K562 (cell line): Measurements from ENCODE around the gene NME2. TPM values are rescaled to one million over a fixed set of nuclear protein-coding genes. Genes with fewer than 3 reads are reported as not detected.
A peak's percentile ranks its signal among the peaks of the same experiment; 100 is the strongest.
"Not testable (repeated sequence)": the region's sequence is repeated elsewhere in the genome, so short reads cannot be mapped to it uniquely, and the experiment has no call there.

Source experiments
- BCOR ChIP-seq: fragments of 450-650 bp; IDR thresholded peaks from 2 replicates; pipeline ENCODE4 v1.6.1; 2016
- CEBPB ChIP-seq: fragments of 450-650 bp; IDR thresholded peaks from 2 replicates; pipeline ENCODE4 v1.6.1; 2016; ENCODE audit warnings: missing genetic modification characterization, missing compliant biosample characterization
- JUN ChIP-seq, 2 experiments: sonication (generic) in 1 of 2; formaldehyde crosslinking in 1 of 2; IDR thresholded peaks; 2 replicates each; pipeline versions ENCODE4 v1.6.1 to v1.8.0; 2012 to 2022; ENCODE audit warnings: borderline replicate concordance in 2 of 2, mild to moderate bottlenecking in 2 of 2, improper control_type of control experiment in 1 of 2, low read depth in 1 of 2, low read length in 1 of 2, missing genetic modification reagents in 1 of 2
- JUND ChIP-seq, 2 experiments: IDR thresholded peaks; 2 replicates in 1 of 2; 3 replicates in 1 of 2; pipeline ENCODE4 v1.6.1; 2011; ENCODE audit warnings: borderline replicate concordance in 2 of 2, low read depth in 2 of 2, low read length in 2 of 2, improper control_type of control experiment in 1 of 2, missing biosample characterization in 1 of 2, missing genetic modification characterization in 1 of 2, missing genetic modification reagents in 1 of 2
- NR2C1 ChIP-seq, 2 experiments: fragments of 450-650 bp; IDR thresholded peaks; 2 replicates each; pipeline ENCODE4 v1.6.1; 2017; ENCODE audit warnings: mild to moderate bottlenecking in 2 of 2, antibody characterized with exemption in 1 of 2, inconsistent platforms in 1 of 2, missing compliant biosample characterization in 1 of 2, missing genetic modification characterization in 1 of 2
- SMARCA4 ChIP-seq: fragments of 450-650 bp; IDR thresholded peaks from 2 replicates; pipeline ENCODE4 v1.6.1; 2016
- ZFX ChIP-seq: sonication (generic); formaldehyde crosslinking; IDR thresholded peaks from 2 replicates; pipeline ENCODE4 v1.8.0; 2022; ENCODE audit warnings: mild to moderate bottlenecking, missing genetic modification reagents, moderate library complexity
- ZNF644 ChIP-seq: fragments of 200-800 bp; sonication (Bioruptor generic); IDR thresholded peaks from 2 replicates; pipeline ENCODE4 v1.6.1; 2016; ENCODE audit warnings: low read depth, missing genetic modification characterization, missing compliant biosample characterization
- polyA plus RNA-seq, 8 experiments: library from polyadenylated mRNA; depleted of rRNA in 4 of 8; stranded (reverse) in 5 of 8; unstranded in 3 of 8; fragments of >200 nt; fragmentation: Nextera tagmentation in 2 of 8; fragmentation: Illumina TruSeq in 1 of 8; extraction: Ambion mirVana in 2 of 8; extraction: Trizol in 1 of 8; gene quantifications; 2 replicates each; pipeline versions ENCODE4 v1.2.1 to v1.2.3, GENCODE V29; 2011 to 2014; ENCODE audit warnings: inconsistent platforms in 1 of 8, missing spikeins in 1 of 8
- total RNA-seq, 7 experiments: library from RNA; depleted of rRNA in 6 of 7; stranded (reverse); fragments of >200 nt in 6 of 7; fragmentation: Illumina TruSeq in 2 of 7; extraction: Trizol in 2 of 7; gene quantifications; 2 replicates each; pipeline versions ENCODE4 v1.2.1 to v1.2.3, GENCODE V29; 2011 to 2021; ENCODE audit warnings: low replicate concordance in 1 of 7
- TF ChIP-seq, protein P1 (sequence below), 2 experiments: fragments of 450-650 bp in 1 of 2; sonication (generic) in 1 of 2; formaldehyde crosslinking in 1 of 2; IDR thresholded peaks in 1 of 2; conservative IDR thresholded peaks in 1 of 2; 2 replicates each; pipeline versions ENCODE4 v1.6.1 to v1.8.1; 2016 to 2023; ENCODE audit warnings: mild to moderate bottlenecking in 2 of 2, moderate library complexity in 2 of 2, inconsistent platforms in 1 of 2, missing genetic modification reagents in 1 of 2

The NME2 gene
- total and polyA plus RNA-seq, 9 of the 15 experiments (the other 6 are each of a cell fraction or from before 2014, with no cell fraction given) = 684 to 1,202 (median 924) TPM

DNA sequence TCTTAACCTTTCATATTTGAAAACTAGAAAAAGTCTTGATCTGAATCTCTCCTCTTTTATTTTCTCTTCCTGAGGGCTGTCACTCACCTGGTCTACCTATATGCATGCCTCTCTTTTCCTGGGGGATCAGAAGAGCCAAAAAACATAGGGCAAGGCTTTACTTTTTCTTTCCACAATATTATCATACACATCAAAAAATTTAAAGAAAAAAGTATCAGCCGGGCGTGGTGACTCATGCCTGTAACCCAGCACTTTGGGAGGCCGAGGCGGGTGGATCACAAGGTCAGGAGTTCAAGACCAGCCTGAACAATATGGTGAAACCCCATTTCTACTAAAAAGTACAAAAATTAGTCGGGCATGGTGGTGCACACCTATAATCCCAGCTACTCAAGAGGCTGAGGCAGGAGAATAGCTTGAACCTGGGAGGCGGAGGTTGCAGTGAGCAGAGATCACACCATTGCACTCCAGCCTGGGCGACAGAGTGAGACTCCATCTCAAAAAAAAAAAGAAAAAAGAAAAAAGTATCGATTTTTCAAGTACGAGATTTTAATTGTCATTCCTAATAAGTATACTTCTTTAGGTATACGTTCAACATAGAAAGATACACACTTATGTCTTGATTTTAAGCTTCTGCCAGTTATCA lies 43.6 kb upstream of the NME2 start (continued):
- TF ChIP-seq ZFX (CRISPR knock-in tag) (peak; percentile 46; the same call in 1 of the 2 replicates), CEBPB (tag) (peak; percentile 20; the same call in 1 of the 2 replicates), NR2C1 (tag; IDR thresholded peaks at IDR 0.05) (0 out of 2 replicates have a peak, but pooled peaks have one; percentile 12), BCOR (peak; percentile 84), SMARCA4 (peak; percentile 43; the same call in 1 of the 2 replicates), ZNF644 (0 out of 2 replicates have a peak, but pooled peaks have one; percentile 40), JUN (IDR thresholded peaks at IDR 0.05; ENCODE audit: borderline replicate concordance, low read depth, low read length) (0 out of 2 replicates have a peak, but pooled peaks have one; percentile 21), JUND (IDR thresholded peaks at IDR 0.05; ENCODE audit: borderline replicate concordance, low read depth, low read length) (0 out of 2 replicates have a peak, but pooled peaks have one; percentile 64)
- TF ChIP-seq NR2C1 (IDR thresholded peaks at IDR 0.05); JUN (CRISPR knock-in tag; IDR thresholded peaks at IDR 0.05; ENCODE audit: borderline replicate concordance); JUND (tag; IDR thresholded peaks at IDR 0.05; ENCODE audit: borderline replicate concordance, low read depth, low read length): not testable (repeated sequence)
- TF ChIP-seq, protein P1, sequence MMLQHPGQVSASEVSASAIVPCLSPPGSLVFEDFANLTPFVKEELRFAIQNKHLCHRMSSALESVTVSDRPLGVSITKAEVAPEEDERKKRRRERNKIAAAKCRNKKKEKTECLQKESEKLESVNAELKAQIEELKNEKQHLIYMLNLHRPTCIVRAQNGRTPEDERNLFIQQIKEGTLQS (IDR thresholded peaks at IDR 0.05) = peak; percentile 90
- TF ChIP-seq, protein P1 (CRISPR knock-in tag; conservative IDR thresholded peaks at IDR 0.05) = 0 out of 2 replicates have a peak, but pooled peaks have one; percentile 35
